Measurements from ENCODE around the gene TPTE2. TPM values are rescaled to one million over a fixed set of nuclear protein-coding genes. Genes with fewer than 3 reads are reported as not detected.

TPTE2 gene
- total and polyA plus RNA-seq, 8 donors = 0.16 to 0.52 (median 0.35) TPM; not detected in 2

DNA sequence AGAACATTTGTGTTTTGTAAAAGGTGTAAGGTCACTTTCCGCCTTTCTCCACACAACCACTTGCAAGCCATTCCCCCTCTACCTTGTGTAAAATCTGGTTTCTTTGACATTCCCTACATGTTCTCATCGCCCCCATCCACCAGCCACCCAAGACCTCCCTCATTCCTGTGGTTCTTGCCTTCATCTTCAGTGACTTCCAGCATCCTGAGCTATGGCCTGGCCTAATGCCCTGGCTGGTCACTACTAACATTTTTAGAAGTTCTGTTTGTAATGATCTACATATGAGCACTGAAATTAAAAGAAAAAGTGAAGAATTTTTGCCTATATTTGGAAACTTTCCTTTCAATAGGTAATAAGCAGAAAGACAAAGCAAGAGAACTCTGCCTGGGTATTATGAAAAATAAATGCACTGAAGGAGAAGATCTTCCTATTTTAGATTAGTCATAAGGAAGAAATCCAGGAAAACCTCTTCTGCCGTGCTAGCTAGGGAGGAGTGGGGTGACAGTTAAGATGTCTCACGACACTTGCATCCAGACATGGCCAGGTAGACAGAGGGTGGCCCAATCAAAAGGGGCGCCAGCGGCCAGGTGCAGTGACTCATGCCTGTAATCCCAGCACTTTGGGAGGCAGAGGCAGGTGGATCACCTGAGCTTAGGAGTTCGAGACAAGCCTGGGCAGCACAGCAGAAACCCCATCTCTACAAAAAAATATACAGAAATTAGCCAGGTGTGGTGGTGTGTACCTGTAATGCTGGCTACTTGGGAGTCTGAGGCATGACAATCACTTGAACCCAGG lies 44.0 kb upstream of the TPTE2 start:
- no peak for ATAC-seq

DNA sequence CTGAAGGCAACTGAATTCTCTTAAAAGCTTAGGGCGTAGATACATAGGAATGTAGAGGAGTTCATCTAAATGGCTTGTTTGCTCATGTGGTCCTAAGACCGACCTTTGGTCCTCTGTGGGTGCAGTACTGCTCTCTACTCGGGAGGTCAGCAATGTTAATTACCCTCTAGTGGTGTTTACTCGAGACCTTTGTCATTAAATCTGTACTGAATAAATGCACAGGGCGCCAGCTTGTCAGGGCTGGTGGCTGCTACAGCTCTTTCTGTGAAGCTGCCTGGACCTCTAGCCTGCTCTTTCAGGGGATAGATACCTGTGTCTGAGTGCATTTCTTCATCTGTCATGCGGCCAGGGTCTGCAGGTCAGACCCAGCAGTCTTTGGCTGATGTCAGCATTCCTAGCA lies 43.0 kb upstream of the TPTE2 start:
- intact Hi-C loops (cut with DNase I) = no loop called here
- Histone ChIP-seq H3K27me3 (peaks cover 0 to 46% of the 10 kb centered on the region in 2 donors), H3K27ac (no peak overlapping the region), H3K4me1 (peaks cover 0 to 13% of the 10 kb centered on the region in 2 donors), H3K9me3 (peaks cover 0 to 6% of the 10 kb centered on the region in 2 donors), H3K36me3 (no peaks in the 10 kb centered on the region), H3K4me3 (no peak overlapping the region)
- TF ChIP-seq, protein P1, sequence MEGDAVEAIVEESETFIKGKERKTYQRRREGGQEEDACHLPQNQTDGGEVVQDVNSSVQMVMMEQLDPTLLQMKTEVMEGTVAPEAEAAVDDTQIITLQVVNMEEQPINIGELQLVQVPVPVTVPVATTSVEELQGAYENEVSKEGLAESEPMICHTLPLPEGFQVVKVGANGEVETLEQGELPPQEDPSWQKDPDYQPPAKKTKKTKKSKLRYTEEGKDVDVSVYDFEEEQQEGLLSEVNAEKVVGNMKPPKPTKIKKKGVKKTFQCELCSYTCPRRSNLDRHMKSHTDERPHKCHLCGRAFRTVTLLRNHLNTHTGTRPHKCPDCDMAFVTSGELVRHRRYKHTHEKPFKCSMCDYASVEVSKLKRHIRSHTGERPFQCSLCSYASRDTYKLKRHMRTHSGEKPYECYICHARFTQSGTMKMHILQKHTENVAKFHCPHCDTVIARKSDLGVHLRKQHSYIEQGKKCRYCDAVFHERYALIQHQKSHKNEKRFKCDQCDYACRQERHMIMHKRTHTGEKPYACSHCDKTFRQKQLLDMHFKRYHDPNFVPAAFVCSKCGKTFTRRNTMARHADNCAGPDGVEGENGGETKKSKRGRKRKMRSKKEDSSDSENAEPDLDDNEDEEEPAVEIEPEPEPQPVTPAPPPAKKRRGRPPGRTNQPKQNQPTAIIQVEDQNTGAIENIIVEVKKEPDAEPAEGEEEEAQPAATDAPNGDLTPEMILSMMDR (IDR thresholded peaks at IDR 0.05) = no peak
- no peak for DNase-seq
- no peak for ATAC-seq

More for the DNA sequence above, 44.0 kb upstream of the TPTE2 start:
- peaks cover 0 to 38% of the 10 kb centered on the region in 2 donors for H3K27me3 ChIP-seq
- no peak for DNase-seq
- H3K27ac ChIP-seq = no peak overlapping the region
- H3K4me1 ChIP-seq = peaks cover 0 to 13% of the 10 kb centered on the region in 2 donors
- no peaks in the 10 kb centered on the region for H3K36me3 ChIP-seq
- no peak overlapping the region for H3K4me3 ChIP-seq
- intact Hi-C loops (cut with DNase I) = no loop called here
- H3K9me3 ChIP-seq = peaks cover 0 to 6% of the 10 kb centered on the region in 2 donors
- TF ChIP-seq, protein P1 (IDR thresholded peaks at IDR 0.05) = no peak

DNA sequence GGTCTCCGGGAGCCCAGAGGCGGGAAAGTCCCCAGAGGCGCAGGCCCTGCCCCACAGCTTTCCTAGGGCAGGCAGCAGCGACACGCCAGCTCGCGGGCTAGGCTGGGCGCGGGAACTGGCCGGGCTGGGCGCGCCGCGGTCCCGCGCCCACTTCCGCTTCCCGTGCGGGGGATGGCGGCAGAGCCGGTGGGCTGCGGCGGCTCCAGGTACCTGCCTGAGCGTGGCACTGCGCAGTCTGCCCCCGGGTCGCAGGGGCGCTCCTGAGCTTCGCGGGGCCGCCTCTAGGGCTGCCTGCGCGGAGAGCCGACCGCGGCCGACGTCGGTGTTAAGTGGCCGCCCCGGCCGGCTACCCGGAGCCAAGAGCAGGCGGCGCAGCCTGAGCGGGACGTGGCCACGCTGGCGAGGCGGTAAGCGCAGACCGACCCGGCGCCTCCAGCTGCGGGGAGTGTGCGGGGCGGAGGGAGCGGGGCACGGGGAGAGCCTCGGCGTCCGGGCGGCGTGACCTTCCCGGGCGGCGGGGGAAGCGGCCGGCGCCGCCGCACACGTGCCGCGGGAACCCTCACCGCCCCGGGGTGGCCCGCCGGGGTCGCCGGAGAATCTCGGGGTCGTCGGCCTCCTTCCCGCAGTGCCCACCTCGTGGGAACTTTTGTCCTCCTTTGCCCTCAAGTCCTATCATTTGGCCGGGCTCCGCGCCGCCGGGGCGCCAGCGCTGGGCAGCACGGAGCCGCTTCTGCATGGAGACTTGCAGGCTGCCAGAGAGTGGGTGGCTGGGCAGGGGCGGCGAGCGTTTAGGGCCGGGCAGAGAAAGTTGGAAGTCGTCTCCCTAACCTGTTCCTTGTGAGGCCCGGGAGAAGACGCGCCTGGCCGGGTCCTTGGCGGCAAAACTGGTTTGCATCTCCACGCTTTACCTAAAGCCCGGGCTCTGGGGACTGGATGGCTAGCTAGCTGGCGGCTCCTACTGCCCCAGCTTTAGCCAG lies 40.7 kb upstream of the TPTE2 start:
- Histone ChIP-seq H3K36me3 (no peaks in the 10 kb centered on the region), H3K4me3 (peak overlapping the region; percentile 43 to 52), H3K9me3 (peaks cover 0 to 6% of the 10 kb centered on the region in 2 donors), H3K27me3 (peaks cover 0 to 64% of the 10 kb centered on the region in 2 donors), H3K27ac (no peak overlapping the region), H3K4me1 (peaks cover 0 to 13% of the 10 kb centered on the region in 2 donors)
- peak; percentile 87 for ATAC-seq
- intact Hi-C loops (cut with DNase I) = no loop called here
- DNase-seq = peak; percentile 28 to 86 (median 38)
- TF ChIP-seq, protein P1 (IDR thresholded peaks at IDR 0.05) = no peak

DNA sequence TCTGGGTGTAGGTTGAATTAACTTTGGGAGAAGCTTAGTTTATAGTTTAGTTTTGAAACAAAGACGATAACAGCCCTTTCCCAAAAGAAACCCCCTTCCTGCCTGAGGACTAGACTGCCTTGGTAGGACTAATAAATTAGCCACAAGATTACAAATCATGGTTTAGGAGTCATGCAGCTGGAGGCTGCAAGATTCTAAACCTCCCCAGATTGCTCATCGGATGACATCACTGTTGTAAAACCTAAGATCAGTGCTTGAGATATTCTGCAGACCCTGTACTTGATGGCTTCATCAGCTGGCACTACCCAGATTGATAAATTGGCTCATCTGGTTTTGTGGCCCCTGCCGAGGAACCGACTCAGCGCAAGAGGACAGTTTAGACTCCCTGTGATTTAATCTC lies 36.2 kb upstream of the TPTE2 start:
- DNase-seq = no peak
- TF ChIP-seq, protein P1 (IDR thresholded peaks at IDR 0.05) = no peak

More for the DNA sequence above, 36.2 kb upstream of the TPTE2 start:
- no peaks in the 10 kb centered on the region for H3K36me3 ChIP-seq
- peaks cover 0 to 52% of the 10 kb centered on the region in 2 donors for H3K27me3 ChIP-seq
- no peak overlapping the region for H3K27ac ChIP-seq
- ATAC-seq = no peak
- no peak overlapping the region for H3K4me3 ChIP-seq
- H3K4me1 ChIP-seq = peaks cover 0 to 11% of the 10 kb centered on the region in 2 donors
- intact Hi-C loops (cut with DNase I) = no loop called here
- H3K9me3 ChIP-seq = no peaks in the 10 kb centered on the region
